ENCODE results near the gene CLIC3.

Gene CLIC3

DNA sequence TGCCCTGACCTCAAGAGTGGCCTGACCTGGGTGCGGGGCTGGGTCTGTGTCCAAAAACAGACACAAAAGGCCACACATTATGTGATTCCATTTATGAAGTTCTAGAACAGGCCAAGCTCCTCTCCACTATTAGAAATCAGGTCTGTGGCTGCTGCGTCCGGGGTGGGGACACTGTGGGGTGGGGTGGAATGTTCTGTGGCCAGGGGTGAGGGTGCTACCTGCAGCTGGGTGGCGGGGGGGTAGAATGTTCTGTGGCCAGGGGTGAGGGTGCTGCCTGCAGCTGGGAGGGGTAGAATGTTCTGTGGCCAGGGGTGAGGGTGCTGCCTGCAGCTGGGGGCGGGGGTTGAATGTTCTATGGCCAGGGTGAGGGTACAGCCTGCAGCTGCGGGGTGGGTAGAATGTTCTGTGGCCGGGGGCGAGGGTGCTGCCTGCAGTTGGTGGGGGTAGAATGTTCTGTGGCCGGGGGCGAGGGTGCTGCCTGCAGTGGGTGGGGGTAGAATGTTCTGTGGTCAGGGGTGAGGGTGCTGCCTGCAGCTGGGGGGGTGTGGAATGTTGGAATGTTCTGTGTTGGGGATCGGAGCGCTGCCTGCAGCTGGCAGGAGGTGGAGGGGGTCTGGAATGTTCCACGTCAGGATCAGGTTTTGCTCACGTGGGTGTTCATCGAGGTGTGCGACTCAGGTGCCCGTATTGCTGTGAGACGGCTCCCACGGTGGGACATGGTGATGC lies 36.0 kb downstream of the CLIC3 start:
- 94 to 96% methylated on average over 10 to 11 of the region's 19 CpGs for WGBS, 2 experiments (ENCODE audit: insufficient coverage in 2 of 2)
- Histone ChIP-seq H3K4me1 (ENCODE audit: control insufficient read depth, insufficient read depth, low read length, poor library complexity, severe bottlenecking) (peaks cover 3% of the 10 kb centered on the region), H3K27ac (ENCODE audit: low read depth, low read length, severe bottlenecking) (no peak overlapping the region)

DNA sequence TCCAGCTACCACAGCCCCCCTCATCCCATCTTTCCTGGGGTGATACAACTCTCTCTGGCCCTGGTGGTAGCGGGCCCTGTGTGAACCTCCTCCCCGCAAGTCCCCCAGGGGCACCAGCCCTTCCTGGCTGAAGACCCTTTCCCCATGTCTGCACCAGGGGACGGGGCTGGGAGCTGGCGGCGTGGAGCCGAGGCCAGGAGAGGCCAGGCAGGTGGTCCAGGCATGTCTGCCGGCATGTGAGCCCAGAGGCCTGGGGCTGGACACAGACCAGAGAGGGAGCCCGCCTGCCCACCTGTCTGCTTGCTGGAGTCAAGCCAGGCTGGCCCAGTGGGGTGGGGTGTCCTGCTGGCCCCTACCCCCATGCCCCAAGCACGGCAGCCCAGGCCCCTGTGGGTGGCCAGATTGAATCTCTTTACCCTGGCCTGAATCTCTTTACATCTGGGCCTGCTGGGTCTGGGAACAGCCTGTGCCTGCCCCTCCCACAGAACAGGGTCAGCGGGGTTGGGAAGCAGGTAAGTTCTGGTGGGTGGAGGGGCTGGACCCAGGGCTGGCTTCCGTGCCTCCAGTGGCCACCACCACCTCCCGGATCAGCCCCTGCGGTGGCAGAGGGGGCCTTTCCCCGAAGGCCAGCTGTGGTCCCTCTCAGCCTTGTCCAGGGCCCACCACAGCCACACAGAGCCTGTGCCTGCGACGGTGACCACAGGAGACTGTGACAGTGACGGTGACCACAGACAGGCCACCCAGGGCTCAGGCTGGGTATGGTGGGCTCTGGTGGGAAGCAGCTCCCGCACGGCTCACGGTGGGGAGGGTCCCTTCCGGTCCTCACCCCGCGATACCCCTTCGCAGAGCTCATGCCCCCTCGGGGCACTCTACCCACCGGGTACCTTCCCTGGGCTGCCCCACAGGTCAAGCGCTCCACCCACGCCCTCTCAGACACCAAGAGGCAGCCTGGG lies 37.2 kb downstream of the CLIC3 start:
- Histone ChIP-seq H3K36me3 (ENCODE audit: control insufficient read depth, insufficient read depth, low read length) (no peaks in the 10 kb centered on the region), H3K9me3 (ENCODE audit: control insufficient read depth, low read length) (peaks cover 3% of the 10 kb centered on the region), H3K27ac (ENCODE audit: low read depth, low read length, severe bottlenecking) (no peak overlapping the region), H3K4me1 (ENCODE audit: control insufficient read depth, insufficient read depth, low read length, poor library complexity, severe bottlenecking) (peaks cover 3% of the 10 kb centered on the region), H3K4me3 (ENCODE audit: extremely low read depth, insufficient read depth, low read length, poor library complexity, severe bottlenecking) (no peak overlapping the region)
- 91% methylated on average over 25 to 26 of the region's 28 CpGs for WGBS, 2 experiments (ENCODE audit: insufficient coverage in 2 of 2)

More for the DNA sequence above, 36.0 kb downstream of the CLIC3 start:
- peaks cover 3% of the 10 kb centered on the region for H3K9me3 ChIP-seq (ENCODE audit: control insufficient read depth, low read length)
- no peaks in the 10 kb centered on the region for H3K36me3 ChIP-seq (ENCODE audit: control insufficient read depth, insufficient read depth, low read length)
- no peak overlapping the region for H3K4me3 ChIP-seq (ENCODE audit: extremely low read depth, insufficient read depth, low read length, poor library complexity, severe bottlenecking)

DNA sequence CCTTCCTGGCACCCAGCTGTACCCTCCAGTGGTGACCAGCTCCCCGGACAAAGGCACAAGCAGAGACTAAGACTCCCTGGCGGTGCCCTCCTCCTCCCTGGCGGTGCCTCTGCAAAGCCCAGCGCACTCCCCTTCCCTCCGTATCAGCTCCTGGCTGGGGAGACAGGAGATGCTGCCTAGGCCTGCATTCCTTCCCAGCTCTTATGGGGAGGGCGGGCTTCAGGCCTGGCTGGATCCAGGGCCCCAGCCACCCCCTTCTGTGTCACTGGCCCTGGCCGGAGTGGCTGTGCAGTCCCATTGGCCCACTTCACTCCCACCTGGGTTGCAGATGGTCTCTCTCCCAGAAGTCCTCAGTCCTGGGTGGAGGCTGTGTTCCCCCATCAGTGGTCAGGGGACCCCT lies 37.9 kb downstream of the CLIC3 start:
- WGBS, 2 experiments (ENCODE audit: insufficient coverage in 2 of 2) = 80 to 82% methylated on average over 6 to 7 of the region's 7 CpGs
- no peak overlapping the region for H3K4me3 ChIP-seq (ENCODE audit: extremely low read depth, insufficient read depth, low read length, poor library complexity, severe bottlenecking)

DNA sequence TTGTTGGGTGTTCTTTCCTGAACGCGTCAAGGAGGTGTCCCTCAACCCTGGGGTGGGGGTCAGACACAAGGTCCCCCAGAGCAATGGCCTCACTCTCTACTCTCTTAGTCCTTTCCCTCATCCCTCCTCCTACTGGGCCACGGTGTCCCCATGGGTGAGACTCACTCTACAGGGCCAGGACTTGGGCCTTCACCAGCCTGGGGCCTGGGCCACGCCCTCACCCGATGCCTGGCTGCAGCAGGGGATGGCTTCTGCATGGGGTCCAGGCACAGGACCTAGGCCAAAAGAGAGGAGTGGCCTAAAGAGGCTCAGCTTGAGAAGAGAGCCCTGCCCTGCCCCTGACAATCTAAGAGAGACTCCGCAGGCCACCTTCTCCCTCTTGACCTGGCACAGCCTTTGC lies 38.5 kb downstream of the CLIC3 start:
- Histone ChIP-seq H3K27ac (ENCODE audit: low read depth, low read length, severe bottlenecking) (no peak overlapping the region), H3K4me1 (ENCODE audit: control insufficient read depth, insufficient read depth, low read length, poor library complexity, severe bottlenecking) (peaks cover 3% of the 10 kb centered on the region), H3K4me3 (ENCODE audit: extremely low read depth, insufficient read depth, low read length, poor library complexity, severe bottlenecking) (no peak overlapping the region), H3K9me3 (ENCODE audit: control insufficient read depth, low read length) (peaks cover 3% of the 10 kb centered on the region), H3K36me3 (ENCODE audit: control insufficient read depth, insufficient read depth, low read length) (no peaks in the 10 kb centered on the region)
- 86 to 94% methylated on average over 4 to 5 of the region's 6 CpGs for WGBS, 2 experiments (ENCODE audit: insufficient coverage in 2 of 2)

More for the DNA sequence above, 37.9 kb downstream of the CLIC3 start:
- H3K27ac ChIP-seq (ENCODE audit: low read depth, low read length, severe bottlenecking) = no peak overlapping the region
- peaks cover 3% of the 10 kb centered on the region for H3K9me3 ChIP-seq (ENCODE audit: control insufficient read depth, low read length)
- H3K4me1 ChIP-seq (ENCODE audit: control insufficient read depth, insufficient read depth, low read length, poor library complexity, severe bottlenecking) = peaks cover 3% of the 10 kb centered on the region
- H3K36me3 ChIP-seq (ENCODE audit: control insufficient read depth, insufficient read depth, low read length) = no peaks in the 10 kb centered on the region

DNA sequence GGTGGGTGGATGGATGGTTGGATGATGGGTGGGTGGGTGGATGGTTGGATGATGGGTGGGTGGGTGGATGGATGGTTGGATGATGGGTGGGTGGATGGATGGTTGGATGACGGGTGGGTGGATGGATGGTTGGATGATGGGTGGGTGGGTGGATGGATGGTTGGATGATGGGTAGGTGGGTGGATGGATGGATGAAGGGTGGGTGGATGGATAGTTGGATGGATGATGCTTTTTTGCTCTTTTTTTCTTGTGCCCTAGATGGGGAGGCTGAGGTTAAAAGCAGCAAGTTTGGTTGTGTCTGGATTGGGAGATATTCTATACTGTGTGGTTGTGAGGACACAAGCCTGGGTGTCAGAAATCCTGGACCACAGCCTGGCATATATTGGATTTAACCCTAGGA lies 38.9 kb downstream of the CLIC3 start:
- H3K9me3 ChIP-seq (ENCODE audit: control insufficient read depth, low read length) = peaks cover 3% of the 10 kb centered on the region
- no peak overlapping the region for H3K4me3 ChIP-seq (ENCODE audit: extremely low read depth, insufficient read depth, low read length, poor library complexity, severe bottlenecking)
- H3K4me1 ChIP-seq (ENCODE audit: control insufficient read depth, insufficient read depth, low read length, poor library complexity, severe bottlenecking) = peaks cover 3% of the 10 kb centered on the region
- WGBS, 2 experiments (ENCODE audit: insufficient coverage in 2 of 2) = 83 to 88% methylated on average over 1 of the region's 1 CpG
- no peaks in the 10 kb centered on the region for H3K36me3 ChIP-seq (ENCODE audit: control insufficient read depth, insufficient read depth, low read length)
- H3K27ac ChIP-seq (ENCODE audit: low read depth, low read length, severe bottlenecking) = no peak overlapping the region

DNA sequence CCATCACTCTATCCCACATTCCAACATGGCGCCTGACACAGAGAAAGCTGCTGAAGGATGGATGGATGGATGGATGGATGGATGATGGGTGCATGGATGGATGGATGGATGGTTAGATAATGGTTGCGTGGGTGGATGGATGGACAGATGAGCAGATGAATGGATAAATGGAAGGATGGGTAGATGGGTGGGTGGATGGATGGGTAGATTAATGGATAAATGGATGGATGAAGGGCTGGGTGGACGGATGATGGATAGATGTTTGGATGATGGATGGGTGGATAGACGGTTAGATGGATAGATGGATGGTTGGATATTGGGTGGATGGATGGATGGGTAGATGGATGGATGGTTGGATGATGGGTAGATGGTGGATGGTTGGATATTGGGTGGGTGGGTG lies 39.8 kb downstream of the CLIC3 start:
- peaks cover 3% of the 10 kb centered on the region for H3K4me1 ChIP-seq (ENCODE audit: control insufficient read depth, insufficient read depth, low read length, poor library complexity, severe bottlenecking)
- H3K4me3 ChIP-seq (ENCODE audit: extremely low read depth, insufficient read depth, low read length, poor library complexity, severe bottlenecking) = no peak overlapping the region
- H3K27ac ChIP-seq (ENCODE audit: low read depth, low read length, severe bottlenecking) = no peak overlapping the region
- WGBS, 2 experiments (ENCODE audit: insufficient coverage in 2 of 2) = 85 to 93% methylated on average over 4 of the region's 4 CpGs
- H3K9me3 ChIP-seq (ENCODE audit: control insufficient read depth, low read length) = peaks cover 3% of the 10 kb centered on the region
- H3K36me3 ChIP-seq (ENCODE audit: control insufficient read depth, insufficient read depth, low read length) = no peaks in the 10 kb centered on the region

DNA sequence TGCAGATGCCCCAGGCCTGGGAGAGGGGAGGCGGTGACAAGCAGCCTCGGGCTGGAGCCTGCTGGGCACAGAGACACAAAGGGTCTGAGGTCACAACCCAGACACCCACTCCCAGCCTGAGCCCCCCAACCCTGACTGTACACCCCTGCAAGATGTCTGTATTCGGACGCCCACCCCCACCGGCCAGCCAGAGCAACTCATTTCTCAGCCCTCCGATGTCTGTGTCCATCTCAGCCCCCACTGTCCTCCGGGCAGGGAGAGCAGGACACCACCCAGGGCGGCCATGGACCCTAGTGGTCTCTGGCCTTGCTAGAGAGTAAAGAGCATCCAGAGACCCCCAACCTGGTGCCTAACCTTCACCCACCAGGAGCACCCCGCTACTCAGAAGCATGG lies 40.4 kb downstream of the CLIC3 start:
- Histone ChIP-seq H3K27ac (ENCODE audit: low read depth, low read length, severe bottlenecking) (no peak overlapping the region), H3K4me1 (ENCODE audit: control insufficient read depth, insufficient read depth, low read length, poor library complexity, severe bottlenecking) (peaks cover under 1% of the 10 kb centered on the region), H3K36me3 (ENCODE audit: control insufficient read depth, insufficient read depth, low read length) (no peaks in the 10 kb centered on the region), H3K4me3 (ENCODE audit: extremely low read depth, insufficient read depth, low read length, poor library complexity, severe bottlenecking) (no peak overlapping the region), H3K9me3 (ENCODE audit: control insufficient read depth, low read length) (peaks cover 3% of the 10 kb centered on the region)
- WGBS, 2 experiments (ENCODE audit: insufficient coverage in 2 of 2) = 100% methylated on average over 2 to 7 of the region's 9 CpGs

DNA sequence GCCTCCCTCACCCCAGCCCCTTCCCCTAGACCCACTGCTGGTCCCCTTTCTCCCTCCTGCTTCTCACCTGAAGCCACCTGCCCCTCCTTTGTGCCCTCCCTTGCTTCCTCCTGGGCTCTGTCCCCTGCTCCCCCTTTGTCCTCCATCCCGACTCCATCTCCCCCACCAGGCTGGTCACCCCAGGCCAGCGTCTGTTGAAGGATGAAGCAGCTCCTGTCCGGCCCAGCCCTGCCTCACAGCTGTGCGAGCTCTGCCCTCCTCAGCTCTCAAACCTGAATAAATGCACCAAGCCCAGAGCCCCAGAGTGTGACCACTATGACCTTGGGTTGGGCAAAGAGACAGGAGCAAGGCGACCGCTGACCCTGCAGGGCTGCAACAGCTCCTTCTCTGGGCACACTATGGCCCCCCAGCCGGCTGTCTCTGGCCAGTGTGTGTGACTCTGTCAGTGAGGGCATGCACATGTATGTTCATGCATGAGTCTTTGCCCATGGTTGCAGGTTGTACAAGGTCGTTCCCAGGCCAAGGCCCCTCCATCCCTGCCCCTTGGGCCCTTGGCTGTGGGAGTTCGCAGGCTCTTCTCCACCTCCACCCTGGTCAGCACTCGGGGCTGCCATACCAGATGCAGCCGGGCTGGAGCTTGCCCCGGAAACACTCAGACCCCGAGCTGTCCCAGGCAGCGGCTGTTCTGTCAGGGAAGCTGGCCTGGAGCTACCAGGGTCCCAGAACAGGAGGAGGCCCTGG lies 41.0 kb downstream of the CLIC3 start:
- H3K36me3 ChIP-seq (ENCODE audit: control insufficient read depth, insufficient read depth, low read length) = no peaks in the 10 kb centered on the region
- H3K27ac ChIP-seq (ENCODE audit: low read depth, low read length, severe bottlenecking) = no peak overlapping the region
- H3K4me3 ChIP-seq (ENCODE audit: extremely low read depth, insufficient read depth, low read length, poor library complexity, severe bottlenecking) = no peak overlapping the region
- peaks cover 3% of the 10 kb centered on the region for H3K9me3 ChIP-seq (ENCODE audit: control insufficient read depth, low read length)
- 84 to 90% methylated on average over 13 of the region's 14 CpGs for WGBS, 2 experiments (ENCODE audit: insufficient coverage in 2 of 2)
- H3K4me1 ChIP-seq (ENCODE audit: control insufficient read depth, insufficient read depth, low read length, poor library complexity, severe bottlenecking) = no peaks in the 10 kb centered on the region

DNA sequence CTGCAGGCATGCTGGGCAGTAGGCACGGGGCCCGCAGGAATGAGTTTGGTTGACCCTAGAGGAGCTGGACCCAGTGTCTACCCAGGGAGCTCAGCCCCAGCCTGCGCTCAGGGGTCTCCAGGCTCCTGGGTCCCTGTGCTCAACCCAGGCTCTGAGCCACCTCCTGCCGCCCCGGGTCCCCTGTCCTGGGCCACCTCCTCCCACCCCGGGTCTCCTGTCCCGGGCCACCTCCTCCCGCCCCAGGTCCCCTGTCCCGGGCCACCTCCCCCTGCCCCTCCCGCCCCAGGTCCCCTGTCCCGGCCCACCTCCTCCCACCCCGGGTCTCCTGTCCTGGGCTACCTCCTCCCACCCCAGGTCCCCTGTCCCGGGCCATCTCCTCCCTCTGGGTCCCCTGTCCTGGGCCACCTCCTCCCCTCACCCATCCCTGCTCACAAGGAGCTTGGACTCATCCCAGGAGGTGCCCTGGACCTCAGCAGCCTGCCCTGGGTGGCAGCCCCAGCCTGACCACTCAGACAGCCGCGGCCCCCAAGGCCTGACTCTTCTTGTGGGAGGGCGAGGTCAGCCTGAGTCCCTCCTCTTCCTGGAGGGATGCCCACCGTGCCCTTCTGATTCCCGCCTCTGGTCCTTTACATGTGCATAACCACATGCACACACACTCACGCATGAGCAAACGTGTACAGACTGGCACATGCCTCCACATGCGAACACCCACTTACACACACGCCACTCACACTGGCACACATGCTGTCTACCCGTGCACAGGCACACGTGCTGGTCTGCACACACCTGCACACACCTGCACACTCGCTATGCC lies 41.9 kb downstream of the CLIC3 start:
- H3K9me3 ChIP-seq (ENCODE audit: control insufficient read depth, low read length) = peaks cover 3% of the 10 kb centered on the region
- H3K4me1 ChIP-seq (ENCODE audit: control insufficient read depth, insufficient read depth, low read length, poor library complexity, severe bottlenecking) = no peaks in the 10 kb centered on the region
- WGBS, 2 experiments (ENCODE audit: insufficient coverage in 2 of 2) = 83 to 88% methylated on average over 15 to 18 of the region's 25 CpGs
- H3K27ac ChIP-seq (ENCODE audit: low read depth, low read length, severe bottlenecking) = no peak overlapping the region
- no peak overlapping the region for H3K4me3 ChIP-seq (ENCODE audit: extremely low read depth, insufficient read depth, low read length, poor library complexity, severe bottlenecking)
- H3K36me3 ChIP-seq (ENCODE audit: control insufficient read depth, insufficient read depth, low read length) = no peaks in the 10 kb centered on the region

DNA sequence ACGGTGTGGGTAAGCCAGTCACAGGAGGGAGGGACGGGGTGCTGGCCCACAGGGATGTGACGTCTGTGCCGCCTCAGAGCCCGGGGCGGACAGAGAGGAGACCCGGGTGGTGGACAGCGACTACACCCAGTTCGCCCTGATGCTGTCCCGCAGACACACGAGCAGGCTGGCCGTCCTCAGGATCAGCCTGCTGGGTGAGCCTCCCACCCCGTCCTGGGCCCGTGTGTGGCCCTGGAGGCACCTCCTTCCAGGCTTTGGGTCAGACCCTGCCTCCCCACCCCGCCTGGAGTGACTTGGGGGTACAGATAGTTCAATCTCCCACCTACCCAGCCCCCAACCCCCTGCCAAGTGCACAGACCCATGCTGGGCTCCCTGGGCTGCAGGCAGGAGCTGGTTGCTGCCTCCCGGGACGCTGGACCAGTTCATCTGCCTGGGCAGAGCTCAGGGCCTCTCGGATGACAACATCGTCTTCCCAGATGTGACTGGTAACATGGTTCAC lies 42.5 kb downstream of the CLIC3 start:
- H3K36me3 ChIP-seq (ENCODE audit: control insufficient read depth, insufficient read depth, low read length) = no peaks in the 10 kb centered on the region
- 85 to 88% methylated on average over 11 to 18 of the region's 19 CpGs for WGBS, 2 experiments (ENCODE audit: insufficient coverage in 2 of 2)
- peaks cover 3% of the 10 kb centered on the region for H3K9me3 ChIP-seq (ENCODE audit: control insufficient read depth, low read length)
- H3K4me1 ChIP-seq (ENCODE audit: control insufficient read depth, insufficient read depth, low read length, poor library complexity, severe bottlenecking) = no peaks in the 10 kb centered on the region
- no peak overlapping the region for H3K27ac ChIP-seq (ENCODE audit: low read depth, low read length, severe bottlenecking)
- no peak overlapping the region for H3K4me3 ChIP-seq (ENCODE audit: extremely low read depth, insufficient read depth, low read length, poor library complexity, severe bottlenecking)
